Ishikawa (cell line): Measurements from ENCODE around the gene UACA.

ENCODE experiments used
- CREB1 ChIP-seq: IDR thresholded peaks from 2 replicates; pipeline ENCODE4 v1.6.1; 2012; ENCODE audit warnings: low read depth
- EP300 ChIP-seq: IDR thresholded peaks from 2 replicates; pipeline ENCODE4 v1.6.1; 2012; ENCODE audit warnings: borderline replicate concordance
- RAD21 ChIP-seq: IDR thresholded peaks from 2 replicates; pipeline ENCODE4 v1.6.1; 2012; ENCODE audit warnings: low read depth
- TAF1 ChIP-seq: IDR thresholded peaks from 2 replicates; pipeline ENCODE4 v1.6.1; 2012; ENCODE audit warnings: low read depth, mild to moderate bottlenecking

DNA sequence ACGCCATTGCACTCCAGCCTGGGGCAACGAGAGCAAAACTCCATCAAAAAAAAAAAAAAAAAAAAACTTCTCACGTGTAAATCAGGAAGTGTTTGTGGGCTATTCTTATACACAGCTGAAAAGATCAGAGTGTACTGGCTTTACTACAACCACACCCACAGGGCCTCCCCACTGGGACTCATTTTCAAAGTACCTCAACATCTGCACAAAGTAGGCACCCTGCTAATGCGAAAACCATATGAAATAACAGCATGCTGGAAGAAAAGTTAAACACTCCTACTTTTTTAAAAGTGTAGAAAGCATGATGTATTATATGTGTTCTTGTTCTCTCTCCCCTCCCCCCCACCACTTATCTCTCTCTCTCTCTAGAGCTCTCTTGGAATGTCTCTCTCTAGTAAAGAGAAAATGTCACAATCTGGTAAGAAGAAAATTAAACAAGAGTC lies 11.1 kb downstream of the UACA start:
- TF ChIP-seq RAD21 = no peak
- TF ChIP-seq EP300 = no peak
- no peak for TF ChIP-seq TAF1
- TF ChIP-seq CREB1 = no peak
